Measurements from ENCODE around the gene C1QL4.

GRCh38 chr12:49295082-49295936 is 41.7 kb downstream of the C1QL4 start, which contains the start of gene PRPH:
- no peak for TF ChIP-seq GATA3 (IDR thresholded peaks at IDR 0.05; ENCODE audit: low read depth, low read length)
- TF ChIP-seq GATA2 (IDR thresholded peaks at IDR 0.05; ENCODE audit: low read depth, low read length): no peak

Measured in SH-SY5Y (cell line).